HepG2 (cell line): ENCODE results near the gene NGF. TPM values are rescaled to one million over a fixed set of nuclear protein-coding genes. Genes with fewer than 3 reads are reported as not detected.

Experiments
- ATAC-seq: fragments of 200-7000 bp; cut with Tn5 transposase; 3 replicates; pipeline ENCODE4 v1.9.1; 2020; ENCODE audit warnings: mild to moderate bottlenecking, moderate library complexity
- BruUV-seq: library from RNA; stranded (reverse); fragments of 400-500 nt; replicated peaks from 2 replicates; lab custom pipeline; 2021; lab: Mats Ljungman, UMichigan
- CTCF ChIA-PET: fragments of 300-600 bp; formaldehyde crosslinking; extraction: SDS; loops from one replicate; lab custom pipeline; 2021; ENCODE audit warnings: low total read pairs, inconsistent platforms, low intra/inter-chr PET ratio; lab: Yijun Ruan, JAX
- POLR2A ChIA-PET: fragments of 350-600 bp; sonication (Branson Sonifier 250); formaldehyde crosslinking; loops from one replicate; lab custom pipeline; 2020; ENCODE audit warnings: antibody characterized with exemption, inconsistent platforms; lab: Yijun Ruan, JAX
- DNase-seq: peaks from one replicate; pipeline ENCODE4 v3.0.0-alpha.2; 2015; ENCODE audit warnings: low spot score
- FAIRE-seq: peaks from 3 replicates; lab custom pipeline; 2011; peaks lifted over from hg19 to GRCh38; lab: Jason Lieb, UNC
- H2AFZ ChIP-seq: one replicate; pipeline ENCODE4 v1.6.1; 2011; ENCODE audit warnings: low read length, inconsistent platforms
- H3K27ac ChIP-seq: fragments of 300-600 bp; 3 replicates; pipeline ENCODE4 v1.8.0; 2011; ENCODE audit warnings: mixed run types, mild to moderate bottlenecking, mixed read lengths, low read length, inconsistent platforms; ENCODE audit not compliant: insufficient read depth; ENCODE audit errors: extremely low read length
- H3K27me3 ChIP-seq, 2 experiments: fragments of 200-600 bp in 1 of 2; 2 replicates in 1 of 2; 3 replicates in 1 of 2; pipeline versions ENCODE4 v1.6.0 to v1.8.0; 2011; ENCODE audit warnings: low read length in 2 of 2, mild to moderate bottlenecking in 2 of 2, moderate library complexity in 2 of 2, inconsistent platforms in 1 of 2; ENCODE audit not compliant: insufficient read depth in 2 of 2, control insufficient read depth in 1 of 2
- H3K36me3 ChIP-seq, 2 experiments: fragments of 200-600 bp in 1 of 2; replicated peaks in 1 of 2; 2 replicates in 1 of 2; 3 replicates in 1 of 2; pipeline versions ENCODE4 v1.5.1 to v1.8.0; 2011; ENCODE audit warnings: low read length in 2 of 2, inconsistent platforms in 1 of 2; ENCODE audit not compliant: insufficient read depth in 2 of 2, control insufficient read depth in 1 of 2
- H3K4me1 ChIP-seq: 2 replicates; pipeline ENCODE4 v1.5.1; 2012; ENCODE audit warnings: low read length, inconsistent platforms; ENCODE audit not compliant: insufficient read depth
- H3K4me2 ChIP-seq: 2 replicates; pipeline ENCODE4 v1.6.0; 2011; ENCODE audit warnings: low read depth, low read length, inconsistent platforms
- H3K4me3 ChIP-seq, 3 experiments: fragments of 200-600 bp in 1 of 3; sonication (generic), shearing (Covaris generic) in 1 of 3; replicated peaks in 1 of 3; 2 replicates each; pipeline ENCODE4 v1.5.1; 2011 to 2016; ENCODE audit warnings: low read length in 3 of 3, inconsistent platforms in 2 of 3, low read depth in 2 of 3, mild to moderate bottlenecking in 2 of 3, control low read depth in 1 of 3, mixed read lengths in 1 of 3; ENCODE audit not compliant: insufficient read depth in 1 of 3
- H3K79me2 ChIP-seq: one replicate; pipeline ENCODE4 v1.6.1; 2011; ENCODE audit warnings: low read length, inconsistent platforms; ENCODE audit not compliant: insufficient read depth
- H3K9ac ChIP-seq: 2 replicates; pipeline ENCODE4 v1.6.0; 2011; ENCODE audit warnings: mild to moderate bottlenecking, low read depth, low read length, inconsistent platforms; ENCODE audit not compliant: insufficient read depth
- H3K9me3 ChIP-seq: 2 replicates; pipeline ENCODE4 v1.5.1; 2012; ENCODE audit warnings: mild to moderate bottlenecking, low read length
- H4K20me1 ChIP-seq: 2 replicates; pipeline ENCODE4 v1.6.0; 2011; ENCODE audit warnings: inconsistent platforms, mild to moderate bottlenecking, low read length, moderate library complexity; ENCODE audit not compliant: insufficient read depth
- CBX2 ChIP-seq, 2 experiments: fragments of 200-600 bp in 1 of 2; sonication (generic); formaldehyde crosslinking in 1 of 2; IDR thresholded peaks; 2 replicates each; pipeline versions ENCODE4 v1.7.0 to v1.8.1; 2018 to 2022; ENCODE audit warnings: low read depth in 2 of 2, low read length in 1 of 2, mild to moderate bottlenecking in 1 of 2, missing genetic modification reagents in 1 of 2
- CHD2 ChIP-seq: IDR thresholded peaks from 2 replicates; pipeline ENCODE4 v1.6.1; 2011; ENCODE audit warnings: low read depth, low read length, improper control_type of control experiment
- ETS1 ChIP-seq: sonication (generic); formaldehyde crosslinking; IDR thresholded peaks from 2 replicates; pipeline ENCODE4 v1.4.0; 2020; ENCODE audit warnings: missing genetic modification reagents
- NCOA2 ChIP-seq: sonication (generic); formaldehyde crosslinking; IDR thresholded peaks from 2 replicates; pipeline ENCODE4 v1.8.0; 2022; ENCODE audit warnings: inconsistent platforms
- PBX2 ChIP-seq: IDR thresholded peaks from 2 replicates; pipeline ENCODE4 v1.6.1; 2016; ENCODE audit warnings: control low read depth
- RFX1 ChIP-seq: fragments of 450-650 bp; IDR thresholded peaks from 2 replicates; pipeline ENCODE4 v1.6.1; 2017
- TBP ChIP-seq: sonication (generic); formaldehyde crosslinking; IDR thresholded peaks from 2 replicates; pipeline ENCODE4 v1.5.0; 2020; ENCODE audit warnings: missing genetic modification reagents
- TEAD2 ChIP-seq: sonication (generic); formaldehyde crosslinking; IDR thresholded peaks from 2 replicates; pipeline ENCODE4 v1.9.0; 2021; ENCODE audit warnings: missing genetic modification reagents
- ZBTB26 ChIP-seq: IDR thresholded peaks from 2 replicates; pipeline ENCODE4 v1.6.1; 2016; ENCODE audit warnings: missing compliant biosample characterization, missing genetic modification reagents, borderline replicate concordance
- ZBTB33 ChIP-seq: sonication (generic); formaldehyde crosslinking; IDR thresholded peaks from 2 replicates; pipeline ENCODE4 v1.4.0; 2020; ENCODE audit warnings: missing genetic modification reagents
- ZBTB7A ChIP-seq: sonication (generic); formaldehyde crosslinking; IDR thresholded peaks from 2 replicates; pipeline ENCODE4 v1.8.0; 2022; ENCODE audit warnings: mild to moderate bottlenecking, missing genetic modification reagents
- ZNF230 ChIP-seq: sonication (generic); formaldehyde crosslinking; IDR thresholded peaks from 2 replicates; pipeline ENCODE4 v1.4.0; 2020; ENCODE audit warnings: mild to moderate bottlenecking, missing genetic modification reagents
- ZNF597 ChIP-seq: sonication (generic); formaldehyde crosslinking; IDR thresholded peaks from 2 replicates; pipeline ENCODE4 v1.5.0; 2020; ENCODE audit warnings: missing genetic modification reagents
- ZNF615 ChIP-seq: sonication (generic); formaldehyde crosslinking; IDR thresholded peaks from 2 replicates; pipeline ENCODE4 v1.5.0; 2020; ENCODE audit warnings: mild to moderate bottlenecking, missing genetic modification reagents, borderline replicate concordance
- WGBS: methylation state at CpG from one replicate; pipeline ENCODE4 v1.1.6; 2017; ENCODE audit warnings: low lambda C conversion rate; 5-methylcytosine and 5-hydroxymethylcytosine counted together
- in situ Hi-C: cut with HindIII; loops from 2 replicates; pipeline ENCODE4 v1.10.0; 2017; ENCODE audit warnings: low pct_unique_long_range_greater_than_20kb; ENCODE audit not compliant: extremely low pct_ligation_motif_present
- intact Hi-C: fragments of 100-400 bp; cut with micrococcal nuclease; formaldehyde crosslinking; loops from one replicate; pipeline ENCODE4 v1.10.0; 2022; ENCODE audit not compliant: unreplicated experiment
- polyA plus RNA-seq, 8 experiments: library from polyadenylated mRNA; depleted of rRNA in 3 of 8; stranded (reverse) in 7 of 8; unstranded in 1 of 8; fragments of >200 nt; fragmentation: Illumina TruSeq in 4 of 8; extraction: Trizol in 4 of 8; gene quantifications; 2 replicates each; pipeline versions ENCODE4 v1.2.1 to v1.2.3, GENCODE V29; 2011 to 2016; ENCODE audit warnings: low read depth in 4 of 8, missing spikeins in 1 of 8, mixed read lengths in 1 of 8; ENCODE audit not compliant: insufficient read depth in 1 of 8
- total RNA-seq, 5 experiments: library from RNA; depleted of rRNA; stranded (reverse); fragments of >200 nt; fragmentation: Illumina TruSeq; extraction: Trizol; gene quantifications; 2 replicates each; pipeline ENCODE4 v1.2.3, GENCODE V29; 2016; ENCODE audit warnings: low read depth in 1 of 5

The NGF gene
- total and polyA plus RNA-seq, 2 of the 13 experiments (the other 11 are each of a cell fraction or from before 2014, with no cell fraction given), result not detected

- intact Hi-C loops, result no loop called here
- H2AFZ ChIP-seq, result no peak overlapping the region
- no peak overlapping the region for H3K4me2 ChIP-seq
- WGBS, result 3% methylated on average over 3 of the region's 3 CpGs
- DNase-seq, result no peak
- 0 out of 2 replicates have a peak, but pooled peaks cover 3% of the 10 kb centered on the region for H3K9me3 ChIP-seq
- H4K20me1 ChIP-seq, result no peaks in the 10 kb centered on the region
- H3K36me3 ChIP-seq, result no peaks in the 10 kb centered on the region
- H3K79me2 ChIP-seq, result no peaks in the 10 kb centered on the region
- H3K4me1 ChIP-seq, result no peaks in the 10 kb centered on the region
- no peak overlapping the region for H3K9ac ChIP-seq
- ChIA-PET POLR2A (no interaction called here), CTCF (no interaction called here)
- H3K4me3 ChIP-seq, result no peak overlapping the region
- TF ChIP-seq ETS1 (CRISPR knock-in tag) (no peak), NCOA2 (no peak), RFX1 (no peak), CHD2 (no peak), ZBTB33 (CRISPR knock-in tag) (no peak), ZBTB7A (CRISPR knock-in tag) (no peak), TEAD2 (CRISPR knock-in tag) (no peak), TBP (CRISPR knock-in tag) (no peak), ZBTB26 (no peak), ZNF230 (CRISPR knock-in tag) (no peak), PBX2 (CRISPR knock-in tag) (no peak), ZNF615 (CRISPR knock-in tag) (no peak), CBX2 (IDR thresholded peaks at IDR 0.05; ENCODE audit: low read depth, low read length) (no peak), CBX2 (CRISPR knock-in tag; IDR thresholded peaks at IDR 0.05; ENCODE audit: low read depth) (no peak), ZNF597 (CRISPR knock-in tag) (no peak)
- H3K27ac ChIP-seq, result no peak overlapping the region
- FAIRE-seq, result no peak
- H3K27me3 ChIP-seq, result no peaks in the 10 kb centered on the region
- in situ Hi-C loops, result no loop called here
- BruUV-seq, result no TSS peak
- ATAC-seq, result no peak
Observed at GRCh38 chr1:115240297-115240696, 97.8 kb downstream of the NGF start.
